CD4-positive, alpha-beta T cell treated with Interferon gamma for 1 hour (primary cell): Measurements from ENCODE around the gene MTERF1.

Source experiments
- DNase-seq: peaks from one replicate; pipeline ENCODE4 v3.0.0-alpha.2; 2020

Gene MTERF1

DNA sequence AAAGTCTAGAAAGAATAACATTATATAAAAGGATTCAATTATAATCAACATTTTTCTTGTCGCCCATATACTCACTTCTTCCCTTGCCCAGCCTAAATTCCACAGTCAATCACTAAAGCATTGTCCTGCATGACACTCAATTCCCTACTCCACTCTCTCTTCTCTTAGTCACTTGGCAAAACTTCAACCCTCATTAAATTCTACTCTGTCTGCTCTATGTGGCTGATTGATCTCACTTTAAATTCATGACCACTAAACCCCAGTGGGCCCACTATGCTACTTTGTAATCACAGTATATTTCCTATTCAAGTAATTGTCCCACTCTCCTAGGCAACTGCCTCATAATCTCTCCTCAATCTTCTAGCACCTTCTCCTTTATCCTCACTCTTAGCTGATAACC, 54.1 kb downstream of the MTERF1 start:
- no peak for DNase-seq

DNA sequence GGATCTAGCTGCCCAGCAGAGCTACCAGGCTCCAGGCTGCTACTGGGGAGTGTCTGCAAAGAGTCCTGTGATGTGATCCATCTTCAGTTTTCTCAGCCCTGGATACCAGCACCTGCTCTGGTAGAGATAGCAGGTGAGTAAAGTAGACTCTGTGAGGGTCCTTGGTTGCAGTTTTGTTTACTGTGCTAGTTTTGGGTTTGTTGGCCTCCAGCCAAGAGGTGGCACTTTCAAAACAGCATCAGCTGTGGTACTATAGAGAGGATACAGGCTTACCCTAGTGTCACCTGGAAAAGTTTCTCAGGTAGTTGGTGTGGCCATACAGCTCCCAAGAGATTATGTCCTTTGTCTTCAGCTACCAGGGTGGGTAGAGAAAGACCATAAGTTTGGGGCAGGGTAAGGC, 56.3 kb downstream of the MTERF1 start:
- DNase-seq: no peak
